Osteocyte (in vitro differentiated cells): ENCODE results near the gene UBE2L3. TPM values are rescaled to one million over a fixed set of nuclear protein-coding genes. Genes with fewer than 3 reads are reported as not detected.
"Not testable (repeated sequence)": the region's sequence is repeated elsewhere in the genome, so short reads cannot be mapped to it uniquely, and the experiment has no call there.

ENCODE experiments used
- DNase-seq: peaks from one replicate; pipeline ENCODE4 v3.0.0; 2021; ENCODE audit warnings: mixed read lengths; ENCODE audit not compliant: unreplicated experiment; ENCODE audit errors: extremely low spot score
- H3K27ac Mint-ChIP-seq: one replicate; pipeline ENCODE4 v1.8.0; 2021; ENCODE audit warnings: mild to moderate bottlenecking, mixed read lengths; ENCODE audit not compliant: unreplicated experiment
- H3K27me3 Mint-ChIP-seq: one replicate; pipeline ENCODE4 v1.8.0; 2021; ENCODE audit warnings: mixed read lengths; ENCODE audit not compliant: unreplicated experiment
- H3K36me3 Mint-ChIP-seq: one replicate; pipeline ENCODE4 v1.8.0; 2021; ENCODE audit warnings: mixed read lengths; ENCODE audit not compliant: unreplicated experiment
- H3K4me1 Mint-ChIP-seq: one replicate; pipeline ENCODE4 v1.8.0; 2021; ENCODE audit warnings: mixed read lengths; ENCODE audit not compliant: unreplicated experiment
- H3K4me3 Mint-ChIP-seq: one replicate; pipeline ENCODE4 v1.8.0; 2021; ENCODE audit warnings: mild to moderate bottlenecking, moderate library complexity, mixed read lengths; ENCODE audit not compliant: unreplicated experiment
- H3K9me3 Mint-ChIP-seq: one replicate; pipeline ENCODE4 v1.8.0; 2021; ENCODE audit warnings: mixed read lengths; ENCODE audit not compliant: unreplicated experiment
- total RNA-seq: library from RNA; stranded (reverse); gene quantifications from 2 replicates; pipeline ENCODE4 v1.2.1, GENCODE V29; 2021
- TF ChIP-seq, protein P1 (sequence below): fragments of 200-600 bp; sonication (generic); IDR thresholded peaks from 2 replicates; pipeline ENCODE4 v1.5.0; 2021; ENCODE audit warnings: antibody characterized with exemption, mild to moderate bottlenecking, moderate library complexity

UBE2L3 gene
- total RNA-seq, 1 donor from 2014 or later = 57.1 TPM

DNA sequence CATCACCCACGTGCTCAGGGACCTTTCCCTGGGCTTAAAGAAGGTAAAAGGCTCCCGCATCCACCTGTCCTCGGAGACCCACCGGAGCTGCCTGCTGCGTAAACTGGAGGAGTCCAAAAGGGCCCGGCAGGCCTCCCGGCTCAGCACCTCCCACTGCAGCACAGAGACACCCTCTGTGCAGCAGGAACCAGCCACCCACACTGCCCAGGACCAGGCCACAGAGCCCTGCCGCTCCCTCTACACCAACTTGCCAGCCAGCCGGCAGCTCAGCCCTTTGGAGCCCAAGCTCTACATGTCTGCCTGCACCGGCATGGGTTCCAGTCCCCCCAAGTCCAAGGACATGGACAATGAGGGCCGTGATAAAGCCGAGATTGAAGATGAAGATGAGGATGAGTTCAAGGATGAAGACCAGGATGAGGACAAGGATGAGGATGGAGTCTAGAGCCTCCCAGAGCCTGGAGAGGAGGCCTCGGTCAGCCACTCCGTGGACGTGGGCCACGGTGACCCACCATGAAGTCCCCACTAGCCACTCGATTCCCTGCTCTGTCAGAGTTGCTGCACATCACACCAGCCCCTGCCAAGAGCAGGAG is 69.2 kb downstream of the UBE2L3 start:
- H3K36me3 Mint-ChIP-seq = no peaks in the 10 kb centered on the region
- no peak overlapping the region for H3K4me3 Mint-ChIP-seq
- no peak for DNase-seq
- no peaks in the 10 kb centered on the region for H3K9me3 Mint-ChIP-seq
- no peak overlapping the region for H3K27ac Mint-ChIP-seq
- no peaks in the 10 kb centered on the region for H3K27me3 Mint-ChIP-seq
- H3K4me1 Mint-ChIP-seq = peaks cover 8% of the 10 kb centered on the region
- TF ChIP-seq, protein P1, sequence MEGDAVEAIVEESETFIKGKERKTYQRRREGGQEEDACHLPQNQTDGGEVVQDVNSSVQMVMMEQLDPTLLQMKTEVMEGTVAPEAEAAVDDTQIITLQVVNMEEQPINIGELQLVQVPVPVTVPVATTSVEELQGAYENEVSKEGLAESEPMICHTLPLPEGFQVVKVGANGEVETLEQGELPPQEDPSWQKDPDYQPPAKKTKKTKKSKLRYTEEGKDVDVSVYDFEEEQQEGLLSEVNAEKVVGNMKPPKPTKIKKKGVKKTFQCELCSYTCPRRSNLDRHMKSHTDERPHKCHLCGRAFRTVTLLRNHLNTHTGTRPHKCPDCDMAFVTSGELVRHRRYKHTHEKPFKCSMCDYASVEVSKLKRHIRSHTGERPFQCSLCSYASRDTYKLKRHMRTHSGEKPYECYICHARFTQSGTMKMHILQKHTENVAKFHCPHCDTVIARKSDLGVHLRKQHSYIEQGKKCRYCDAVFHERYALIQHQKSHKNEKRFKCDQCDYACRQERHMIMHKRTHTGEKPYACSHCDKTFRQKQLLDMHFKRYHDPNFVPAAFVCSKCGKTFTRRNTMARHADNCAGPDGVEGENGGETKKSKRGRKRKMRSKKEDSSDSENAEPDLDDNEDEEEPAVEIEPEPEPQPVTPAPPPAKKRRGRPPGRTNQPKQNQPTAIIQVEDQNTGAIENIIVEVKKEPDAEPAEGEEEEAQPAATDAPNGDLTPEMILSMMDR = no peak

DNA sequence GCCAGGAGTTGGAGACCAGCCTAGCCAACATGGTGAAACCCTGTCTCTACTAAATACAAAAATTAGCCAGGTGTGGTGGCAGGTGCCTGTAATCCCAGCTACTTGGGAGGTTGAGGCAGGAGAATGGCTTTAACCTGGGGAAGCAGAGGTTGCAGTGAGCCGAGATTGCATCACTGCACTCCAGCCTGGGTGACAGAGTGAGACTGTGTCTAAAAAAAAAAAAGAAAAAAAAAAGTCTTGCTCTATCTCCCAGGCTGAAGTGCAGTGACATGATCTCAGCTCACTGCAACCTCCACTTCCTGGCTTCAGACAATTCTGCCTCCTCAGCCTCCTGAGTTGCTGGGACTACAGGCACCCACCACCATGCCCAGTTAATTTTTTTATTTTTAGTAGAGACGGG is 69.9 kb downstream of the UBE2L3 start:
- H3K27ac Mint-ChIP-seq, H3K9me3 Mint-ChIP-seq, H3K4me3 Mint-ChIP-seq, H3K4me1 Mint-ChIP-seq, H3K36me3 Mint-ChIP-seq, H3K27me3 Mint-ChIP-seq, DNase-seq: not testable (repeated sequence)

DNA sequence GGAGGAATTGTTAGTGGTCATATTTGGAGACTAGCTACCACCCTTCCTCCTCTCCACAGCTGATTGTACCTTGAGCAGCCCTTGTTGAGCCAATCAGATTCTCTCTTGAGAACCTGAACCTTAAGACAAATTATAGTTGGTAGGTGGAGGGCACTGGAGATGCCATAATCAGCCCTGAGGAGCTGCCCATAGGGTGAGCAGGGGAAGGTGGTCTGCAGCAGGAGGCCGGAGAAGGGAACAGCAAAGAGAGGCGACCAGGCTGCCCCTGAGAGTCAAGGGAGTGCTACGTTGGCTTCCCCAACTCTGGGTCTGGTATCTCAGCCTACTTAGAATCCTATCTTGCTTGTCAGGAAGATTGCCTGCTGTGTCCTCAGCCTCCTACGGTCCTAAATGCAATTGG is 71.8 kb downstream of the UBE2L3 start:
- no peaks in the 10 kb centered on the region for H3K36me3 Mint-ChIP-seq
- TF ChIP-seq, protein P1 = no peak
- H3K27me3 Mint-ChIP-seq = no peaks in the 10 kb centered on the region
- no peak overlapping the region for H3K4me3 Mint-ChIP-seq
- peaks cover 16% of the 10 kb centered on the region for H3K4me1 Mint-ChIP-seq
- no peak overlapping the region for H3K27ac Mint-ChIP-seq
- no peaks in the 10 kb centered on the region for H3K9me3 Mint-ChIP-seq
- no peak for DNase-seq

DNA sequence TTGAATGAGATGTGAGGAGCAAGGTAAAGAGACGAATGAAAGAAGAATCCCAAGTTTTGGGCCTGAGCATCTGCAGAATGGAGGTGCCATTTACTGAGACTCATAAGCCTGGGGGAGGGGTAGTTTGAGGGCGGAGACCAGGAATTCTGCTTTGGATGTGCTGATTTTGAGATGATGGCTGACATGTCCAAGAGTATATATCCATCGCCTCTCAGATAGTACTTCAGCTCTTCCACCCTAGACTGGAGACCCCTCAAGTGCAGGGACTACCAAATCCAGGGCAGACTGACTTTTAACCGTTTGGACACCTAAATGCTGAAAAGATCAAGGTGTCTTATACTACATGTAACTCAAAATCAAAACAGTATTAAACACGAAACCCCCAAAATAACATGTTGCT is 73.3 kb downstream of the UBE2L3 start:
- Mint-ChIP-seq H3K27me3 (no peaks in the 10 kb centered on the region), H3K4me3 (no peak overlapping the region), H3K9me3 (no peaks in the 10 kb centered on the region), H3K36me3 (no peaks in the 10 kb centered on the region), H3K4me1 (peaks cover 16% of the 10 kb centered on the region), H3K27ac (peak overlapping the region; percentile 63)
- DNase-seq = no peak
- TF ChIP-seq, protein P1 = no peak

DNA sequence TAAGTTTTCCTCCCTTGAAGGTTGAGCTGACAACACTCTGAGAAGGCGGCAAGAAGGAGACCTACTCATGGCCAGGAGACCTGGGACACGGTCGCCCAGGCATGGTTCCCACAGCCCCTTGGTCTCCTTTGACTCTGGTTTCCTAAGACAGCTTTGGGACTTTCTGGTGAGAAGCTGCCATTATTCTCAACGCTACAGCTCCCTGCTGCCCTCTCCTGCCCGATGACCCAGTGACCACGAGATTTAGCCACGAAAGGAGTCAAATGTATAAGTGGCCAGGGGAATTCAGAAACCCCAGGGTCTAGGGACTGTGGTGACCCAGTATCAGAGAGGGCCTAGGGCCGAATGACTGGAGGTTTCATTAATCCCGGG is 73.9 kb downstream of the UBE2L3 start:
- no peak for DNase-seq
- Mint-ChIP-seq H3K27ac (peak overlapping the region; percentile 63), H3K4me3 (peak overlapping the region; percentile 86), H3K9me3 (no peaks in the 10 kb centered on the region), H3K4me1 (peaks cover 16% of the 10 kb centered on the region), H3K27me3 (no peaks in the 10 kb centered on the region), H3K36me3 (peaks cover 2% of the 10 kb centered on the region)
- TF ChIP-seq, protein P1 = peak; percentile 51
